GM18511 (cell line): Measurements from ENCODE around the gene HOXC9.

Experiments used
- ATAC-seq: cut with Tn5 transposase; IDR thresholded peaks from one replicate; pipeline ENCODE4 v1.9.1; 2021; ENCODE audit warnings: mild to moderate bottlenecking, moderate library complexity; ENCODE audit not compliant: unreplicated experiment

Gene HOXC9

DNA sequence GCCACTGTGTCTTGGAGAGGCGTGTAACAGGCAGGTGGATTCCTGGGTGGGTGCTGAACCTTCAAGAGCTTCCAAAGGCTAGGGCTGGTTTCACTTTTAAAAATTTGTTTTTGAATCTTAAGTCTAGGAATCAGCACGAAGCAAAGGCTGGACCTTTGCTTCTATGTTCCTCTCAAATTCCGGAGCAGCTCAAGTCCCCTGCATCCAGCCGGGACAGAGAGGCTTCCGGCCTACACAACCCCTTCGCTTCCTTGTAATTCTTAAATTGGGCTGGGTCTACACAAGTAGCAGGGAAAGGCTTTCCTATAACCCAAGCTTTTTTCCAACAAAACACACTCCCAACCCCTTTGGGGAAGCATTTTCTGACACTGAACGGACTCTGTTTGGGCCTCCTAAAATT lies 37.0 kb upstream of the HOXC9 start:
- no peak for ATAC-seq

DNA sequence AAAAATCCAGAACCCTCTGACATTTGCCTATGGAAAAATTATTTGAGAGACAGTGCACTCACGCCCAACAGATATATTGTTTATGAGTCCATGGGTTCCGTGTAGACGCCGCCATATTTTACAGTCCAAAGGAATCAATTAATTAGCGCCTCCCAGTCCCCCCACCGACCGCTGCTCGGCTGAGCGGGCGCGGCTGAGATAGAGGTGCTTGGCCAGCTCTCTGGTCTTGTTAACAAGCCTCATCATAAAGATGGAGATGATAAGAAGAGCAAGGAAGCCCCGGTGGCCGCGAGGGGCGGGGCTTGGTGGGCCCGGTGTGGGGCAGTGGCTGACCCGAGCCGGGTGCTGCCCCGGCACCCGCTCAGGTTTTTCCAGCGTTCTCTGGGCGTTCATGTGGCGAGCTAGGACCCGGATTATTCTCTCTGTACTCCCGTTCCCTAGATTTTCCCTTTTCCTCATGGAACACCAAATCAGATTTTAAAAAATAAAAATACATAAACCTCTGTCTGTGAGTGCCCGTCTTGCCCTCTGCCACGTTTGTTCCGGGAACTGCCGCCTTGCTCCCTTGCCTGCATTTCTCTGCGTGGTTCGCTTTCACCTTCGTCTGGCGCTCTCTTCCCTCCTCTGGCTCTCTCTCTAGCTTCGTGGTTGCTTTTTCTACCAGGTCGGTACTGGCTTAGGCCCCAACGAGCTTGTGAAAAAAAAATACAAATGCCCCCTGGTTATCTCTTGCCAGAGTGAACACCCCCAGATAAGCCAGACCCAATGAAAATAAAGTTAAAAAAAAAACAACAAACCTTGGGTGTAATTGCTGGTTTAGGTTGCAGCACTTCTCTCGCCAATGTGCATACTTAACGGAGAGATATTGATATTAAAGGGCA lies 36.3 kb upstream of the HOXC9 start:
- ATAC-seq, result no peak

DNA sequence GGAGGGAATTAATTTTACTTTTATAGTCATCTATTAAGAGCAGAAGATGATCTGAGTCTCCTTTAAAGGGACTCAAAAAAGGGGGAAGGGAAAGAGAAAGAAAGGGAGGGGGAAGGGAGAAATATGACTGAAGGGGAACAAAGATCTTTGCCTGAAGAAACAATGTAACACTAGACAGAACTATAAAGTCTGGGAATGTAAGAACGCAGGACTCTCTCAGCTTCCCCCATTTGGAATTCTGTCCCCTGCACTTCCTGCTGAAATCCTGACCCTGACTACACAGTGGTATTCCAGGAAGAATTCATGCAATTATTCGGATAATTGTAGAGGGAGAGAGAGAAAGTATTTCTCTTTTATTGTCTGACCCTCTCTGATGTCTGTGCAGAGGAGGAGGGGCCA lies 35.6 kb upstream of the HOXC9 start:
- ATAC-seq, result no peak

DNA sequence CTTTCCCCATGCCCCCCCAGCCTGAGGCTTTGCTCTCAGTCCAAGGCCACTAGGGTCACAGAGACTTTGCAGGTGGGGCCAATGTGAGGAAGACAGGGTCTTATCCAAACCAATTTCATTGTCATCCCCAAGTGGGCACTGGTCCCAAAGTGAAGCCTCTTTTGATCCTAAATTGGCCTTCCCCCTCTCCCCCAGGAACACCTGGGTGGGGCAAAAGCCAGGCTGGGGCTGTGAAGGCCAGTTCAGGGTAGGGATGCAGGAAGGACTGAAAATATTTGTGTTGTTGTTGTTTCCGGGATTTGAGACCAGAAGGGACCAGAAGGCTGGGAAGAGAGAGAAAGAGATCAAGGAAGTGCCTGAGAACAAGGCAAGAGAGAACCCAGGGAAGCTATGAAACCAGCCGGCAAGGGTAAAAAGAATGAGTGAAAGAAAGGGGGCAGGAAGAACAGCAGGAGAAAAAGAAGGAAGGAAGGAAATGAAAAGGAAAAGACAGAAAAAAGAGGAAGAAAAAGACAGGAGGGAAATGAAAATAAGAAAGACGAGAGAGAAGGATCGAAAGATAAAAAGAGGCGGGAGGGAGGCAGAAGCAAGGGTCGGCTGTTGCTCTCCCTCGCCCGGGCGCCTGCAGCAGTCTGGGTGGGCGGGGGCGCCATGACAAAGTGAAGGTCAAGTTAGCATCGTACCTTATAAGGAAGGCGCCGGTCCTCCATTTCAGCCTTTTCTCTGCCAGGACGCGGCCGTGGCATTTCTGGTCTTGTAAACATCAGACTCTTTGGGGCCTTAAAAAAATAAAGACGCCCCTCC lies 34.5 kb upstream of the HOXC9 start:
- ATAC-seq, result no peak

DNA sequence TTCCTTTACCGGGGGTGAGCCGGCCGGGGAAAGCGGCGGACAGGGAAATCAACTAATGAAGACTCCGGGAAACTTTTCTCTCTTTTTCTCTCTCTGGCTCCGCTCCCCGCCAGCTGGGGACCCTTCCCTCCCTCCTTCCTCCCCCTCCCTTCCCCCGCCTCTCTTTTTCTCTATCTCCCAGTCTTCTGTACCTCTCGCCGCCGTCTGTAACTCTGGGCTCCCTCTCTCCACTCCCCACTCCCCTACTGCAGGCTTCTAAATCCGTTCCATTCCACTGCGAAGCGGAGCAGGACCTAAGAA lies 33.9 kb upstream of the HOXC9 start:
- ATAC-seq, result no peak

DNA sequence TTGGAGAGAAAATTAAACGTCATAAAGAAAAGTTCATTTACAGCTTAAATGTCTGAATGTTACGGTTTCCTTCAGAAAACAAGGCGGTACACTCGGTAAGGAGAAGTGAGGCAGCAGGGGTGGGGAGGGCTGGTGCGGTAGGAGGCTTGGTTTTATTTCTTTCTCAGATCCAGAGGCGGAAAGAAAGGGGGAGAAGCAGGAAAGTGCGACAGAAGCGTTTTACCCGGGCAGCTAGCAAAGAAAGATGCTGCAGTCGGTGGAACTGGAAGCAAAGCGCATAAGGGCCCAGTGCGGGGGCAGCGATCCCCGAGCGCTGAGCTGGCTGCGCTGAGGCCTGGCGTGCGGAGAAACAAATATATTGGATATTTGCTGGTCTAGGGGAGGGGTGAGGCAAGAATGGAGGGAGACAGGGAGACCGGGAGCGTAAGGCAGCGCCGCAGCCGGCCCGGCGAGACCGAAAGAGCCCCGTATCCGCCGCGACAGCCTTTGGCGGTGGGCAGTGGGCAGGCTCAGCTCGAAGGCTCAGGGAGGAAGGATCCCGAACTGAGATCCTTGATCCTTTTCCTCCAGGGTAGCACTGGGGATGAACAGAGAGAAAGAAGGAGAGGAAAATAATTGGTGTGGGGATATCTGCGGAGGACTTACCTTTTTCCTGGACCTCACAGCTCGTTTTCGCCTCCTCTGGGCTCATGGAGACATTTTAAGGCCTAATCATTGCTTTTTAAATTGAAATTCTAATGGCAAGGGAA lies 33.4 kb upstream of the HOXC9 start:
- ATAC-seq, result no peak

DNA sequence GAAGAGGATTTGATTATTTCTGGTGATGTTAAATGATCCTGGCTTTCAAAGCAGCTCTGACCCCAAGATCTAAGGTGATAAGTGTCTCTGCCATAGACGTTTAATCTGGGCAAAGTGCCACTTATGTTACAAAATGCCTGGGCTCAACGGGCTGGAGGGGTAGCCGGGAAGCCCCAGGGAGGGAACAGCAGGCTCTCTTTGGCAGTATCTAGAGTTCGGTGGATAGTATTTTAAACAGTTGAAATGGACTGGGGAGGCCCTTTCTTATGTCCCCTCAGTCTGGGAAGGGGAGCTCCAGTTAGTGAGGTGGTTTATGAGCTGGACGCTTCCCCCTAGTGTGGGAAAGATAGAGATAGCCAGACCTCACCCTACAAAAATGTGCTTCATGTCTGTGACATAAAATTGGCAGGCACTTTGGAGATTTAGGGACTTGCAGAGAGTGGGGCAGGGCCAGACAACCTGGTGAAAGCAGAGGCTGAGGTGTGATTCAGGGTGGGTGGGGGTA lies 32.5 kb upstream of the HOXC9 start:
- no peak for ATAC-seq

DNA sequence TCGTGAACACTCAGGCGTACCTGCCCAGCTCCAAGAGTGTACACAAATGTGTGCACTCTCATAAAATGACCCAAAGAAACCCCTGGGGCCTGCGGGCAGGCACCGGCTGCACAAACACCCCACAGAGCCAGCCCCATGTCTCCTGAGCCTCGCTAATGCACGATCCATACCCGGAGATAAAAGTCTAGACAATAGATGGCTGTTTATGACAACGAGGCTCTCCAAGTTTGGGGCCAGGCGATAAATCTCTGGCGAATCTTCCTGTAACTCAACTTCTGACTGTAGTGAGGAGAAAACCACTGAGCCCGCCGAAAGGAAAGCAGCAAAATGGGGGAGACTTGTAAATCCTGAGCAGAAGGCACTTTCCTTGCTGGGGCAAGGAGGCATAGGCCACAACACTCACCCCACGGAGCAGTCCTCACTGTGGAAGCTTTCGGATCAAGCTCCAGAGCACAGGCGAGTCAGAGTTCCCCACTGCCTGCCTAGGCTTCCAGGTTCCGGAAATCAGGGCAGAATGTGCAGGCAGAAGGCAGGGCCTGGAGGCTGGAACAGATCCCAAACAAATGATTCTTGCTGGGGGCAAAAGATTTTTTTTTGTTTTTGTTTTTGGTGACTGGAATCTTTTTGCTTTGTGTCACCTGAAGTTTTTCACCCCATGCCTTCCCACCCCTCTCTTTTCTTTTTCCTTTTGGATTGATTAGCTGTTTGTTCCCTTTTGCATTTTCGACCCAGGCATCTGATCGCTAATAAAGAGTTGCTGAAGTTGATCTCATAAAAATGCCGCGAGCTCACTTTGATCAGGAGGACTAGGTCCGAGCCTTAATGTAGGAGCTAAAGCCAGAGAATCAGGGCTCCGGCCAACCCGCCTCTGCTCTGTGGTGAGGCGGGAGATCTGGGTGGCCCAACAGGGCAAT lies 31.5 kb upstream of the HOXC9 start:
- no peak for ATAC-seq

DNA sequence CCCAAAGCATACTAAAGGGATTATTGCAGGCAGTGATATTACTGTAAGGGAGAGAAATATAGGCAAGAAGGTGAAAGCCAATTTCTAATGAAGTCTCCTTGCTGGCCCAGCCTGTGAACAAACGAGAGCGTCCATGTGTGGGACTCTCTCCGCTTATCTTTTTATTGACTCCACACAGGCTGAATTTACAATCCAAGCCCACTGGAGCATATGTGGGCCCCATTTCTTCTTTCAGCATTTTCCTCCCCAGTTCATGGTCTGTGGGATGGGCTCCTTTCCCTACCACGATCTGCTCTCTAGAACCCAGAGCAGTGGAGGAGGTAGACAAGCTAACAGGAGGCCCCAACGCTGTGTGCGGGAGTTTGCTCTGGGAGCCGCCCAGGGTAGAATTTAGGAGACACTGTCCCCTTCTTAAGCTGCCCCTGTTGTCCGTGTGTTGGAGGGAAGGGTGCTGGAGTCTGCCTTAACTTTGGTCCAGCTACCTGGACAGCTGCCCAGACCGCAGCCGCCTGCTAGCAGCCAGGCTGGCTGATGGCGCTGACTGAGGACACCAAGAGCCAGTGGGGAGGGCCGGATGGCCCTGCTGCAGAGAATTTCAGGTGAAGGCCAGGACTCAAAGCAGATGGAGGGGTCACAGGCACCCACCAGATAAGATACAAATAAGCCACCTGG lies 30.2 kb upstream of the HOXC9 start:
- no peak for ATAC-seq

DNA sequence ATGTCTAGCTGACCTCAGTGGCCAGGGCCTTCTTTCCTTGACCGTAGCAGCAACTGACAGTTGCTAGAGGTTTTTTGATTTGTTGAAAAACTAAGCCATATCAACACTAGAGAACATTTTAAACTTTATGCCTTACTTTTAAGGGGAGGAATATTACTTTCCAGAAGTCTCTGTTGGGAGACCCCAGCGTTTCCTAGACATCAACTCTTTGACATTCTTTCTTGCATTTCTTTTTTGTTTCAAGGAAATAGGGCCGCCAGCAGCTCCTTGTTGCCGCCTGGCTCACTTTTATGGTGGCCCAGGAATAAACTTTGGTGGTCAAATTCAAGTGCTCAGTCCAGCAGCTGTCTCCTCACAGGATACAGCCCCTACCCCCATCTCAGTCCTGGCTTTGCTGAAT lies 29.5 kb upstream of the HOXC9 start:
- no peak for ATAC-seq

DNA sequence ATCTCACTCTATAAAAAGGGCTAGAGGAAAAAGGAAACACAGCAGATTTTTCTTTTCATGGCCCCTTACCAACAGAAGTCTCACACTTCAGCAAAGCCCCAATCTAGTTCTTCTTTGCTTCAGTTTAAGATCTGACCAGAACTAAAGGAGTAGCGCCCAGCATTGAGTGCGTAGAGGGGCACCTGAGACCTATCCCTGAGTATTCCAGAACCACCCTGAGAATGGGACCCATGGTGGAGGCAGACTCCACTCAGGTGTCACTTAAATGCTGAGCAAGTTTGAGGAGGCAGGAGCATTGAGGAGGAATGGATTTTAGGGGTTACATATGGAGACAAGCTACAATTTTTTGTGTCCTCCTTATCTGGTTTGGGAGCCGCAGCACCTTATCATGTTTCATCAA lies 28.8 kb upstream of the HOXC9 start:
- ATAC-seq, result no peak

DNA sequence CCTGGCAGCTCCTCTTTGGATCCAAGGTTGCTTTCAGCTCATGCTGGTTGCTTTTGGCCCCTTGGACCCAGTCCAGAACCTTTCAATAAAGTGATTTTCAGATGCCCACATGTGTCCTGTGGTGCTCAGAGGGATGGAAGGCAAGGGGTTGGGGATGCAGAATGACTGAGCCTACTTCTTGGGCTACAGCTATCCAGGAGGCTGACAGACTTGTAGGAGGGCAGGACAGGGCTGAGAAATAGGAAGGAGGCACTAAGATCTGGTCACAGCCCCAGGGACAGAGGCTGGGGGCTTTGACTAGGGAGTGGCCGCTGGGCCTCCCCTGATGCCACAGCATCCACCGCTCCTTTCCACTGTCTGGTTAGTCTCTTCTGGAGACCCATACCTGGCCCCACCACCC lies 28.3 kb upstream of the HOXC9 start:
- ATAC-seq, result no peak

DNA sequence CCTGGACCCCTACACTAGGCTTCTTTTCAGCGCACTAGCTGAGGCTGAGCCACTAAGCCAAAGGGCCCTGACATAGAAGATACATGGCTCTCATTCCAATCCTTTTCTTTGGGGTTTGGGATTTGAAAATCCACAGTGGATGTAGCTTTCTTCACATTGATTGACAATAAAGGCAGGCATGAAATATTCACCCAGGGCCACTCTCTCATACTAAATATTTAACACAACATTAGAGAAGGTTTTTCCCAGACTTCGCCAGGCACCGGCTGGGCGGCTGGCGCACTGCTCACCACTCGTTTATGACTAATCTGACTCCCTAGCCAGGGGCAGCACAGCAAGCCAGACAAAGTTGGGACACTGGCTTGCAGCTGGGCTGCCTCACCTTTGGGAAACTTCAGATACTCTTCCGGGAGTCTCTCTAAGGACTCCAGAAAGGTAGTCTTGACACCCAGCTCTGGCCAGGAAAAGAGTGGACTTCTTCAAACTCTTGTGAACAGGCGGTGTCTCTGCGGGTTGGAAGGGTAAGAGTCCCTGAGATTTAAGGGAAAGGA lies 27.7 kb upstream of the HOXC9 start:
- no peak for ATAC-seq

DNA sequence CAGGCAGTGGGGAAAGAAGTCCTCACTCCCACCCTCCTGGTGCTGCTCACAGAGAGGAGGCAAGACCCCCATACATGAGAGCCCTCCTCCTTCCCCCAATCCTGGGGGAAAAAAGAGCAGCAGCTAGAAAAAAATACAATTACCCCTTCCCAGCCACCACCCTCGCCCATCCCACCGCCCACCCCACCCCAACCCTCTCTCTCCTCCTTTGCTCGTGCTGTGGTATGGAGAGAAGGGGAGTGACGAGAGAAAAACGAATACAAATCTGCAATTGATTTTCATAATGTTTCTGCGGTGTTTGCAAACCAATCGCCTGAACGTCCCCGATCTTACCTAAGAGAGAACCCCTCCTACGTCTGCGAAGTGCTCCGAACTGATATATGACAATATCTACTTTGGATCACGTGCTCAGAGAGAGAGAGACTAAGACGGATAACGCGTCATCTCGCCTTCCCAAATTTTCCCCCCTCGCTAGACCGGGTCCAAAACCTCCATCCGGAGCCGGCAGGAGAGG lies 27.2 kb upstream of the HOXC9 start, which contains the start of gene HOXC11:
HOXC11 (plus strand) TSS at position 405 of the 514 bp plus-strand sequence. CDS start 116 bp downstream, outside the sequence.
- ATAC-seq, result no peak

DNA sequence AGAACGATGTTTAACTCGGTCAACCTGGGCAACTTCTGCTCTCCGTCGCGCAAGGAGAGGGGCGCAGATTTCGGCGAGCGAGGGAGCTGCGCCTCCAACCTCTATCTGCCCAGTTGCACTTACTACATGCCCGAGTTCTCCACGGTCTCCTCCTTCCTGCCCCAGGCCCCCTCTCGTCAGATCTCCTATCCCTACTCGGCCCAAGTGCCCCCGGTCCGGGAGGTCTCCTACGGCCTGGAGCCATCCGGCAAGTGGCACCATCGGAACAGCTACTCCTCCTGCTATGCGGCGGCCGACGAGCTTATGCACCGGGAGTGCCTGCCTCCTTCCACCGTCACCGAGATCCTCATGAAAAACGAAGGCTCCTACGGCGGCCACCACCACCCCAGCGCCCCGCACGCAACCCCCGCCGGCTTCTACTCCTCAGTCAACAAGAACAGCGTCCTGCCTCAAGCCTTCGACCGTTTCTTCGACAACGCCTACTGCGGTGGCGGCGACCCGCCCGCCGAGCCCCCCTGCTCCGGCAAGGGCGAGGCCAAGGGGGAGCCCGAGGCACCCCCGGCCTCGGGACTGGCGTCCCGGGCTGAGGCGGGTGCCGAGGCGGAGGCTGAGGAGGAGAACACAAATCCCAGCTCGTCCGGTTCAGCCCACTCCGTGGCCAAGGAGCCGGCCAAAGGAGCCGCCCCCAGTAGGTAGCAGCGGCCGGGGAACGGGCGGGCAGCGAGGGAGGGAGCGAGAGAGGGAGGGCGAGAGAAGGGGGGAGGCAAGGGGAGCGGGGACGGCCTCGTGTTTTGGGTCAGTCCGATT lies 26.5 kb upstream of the HOXC9 start:
- no peak for ATAC-seq

DNA sequence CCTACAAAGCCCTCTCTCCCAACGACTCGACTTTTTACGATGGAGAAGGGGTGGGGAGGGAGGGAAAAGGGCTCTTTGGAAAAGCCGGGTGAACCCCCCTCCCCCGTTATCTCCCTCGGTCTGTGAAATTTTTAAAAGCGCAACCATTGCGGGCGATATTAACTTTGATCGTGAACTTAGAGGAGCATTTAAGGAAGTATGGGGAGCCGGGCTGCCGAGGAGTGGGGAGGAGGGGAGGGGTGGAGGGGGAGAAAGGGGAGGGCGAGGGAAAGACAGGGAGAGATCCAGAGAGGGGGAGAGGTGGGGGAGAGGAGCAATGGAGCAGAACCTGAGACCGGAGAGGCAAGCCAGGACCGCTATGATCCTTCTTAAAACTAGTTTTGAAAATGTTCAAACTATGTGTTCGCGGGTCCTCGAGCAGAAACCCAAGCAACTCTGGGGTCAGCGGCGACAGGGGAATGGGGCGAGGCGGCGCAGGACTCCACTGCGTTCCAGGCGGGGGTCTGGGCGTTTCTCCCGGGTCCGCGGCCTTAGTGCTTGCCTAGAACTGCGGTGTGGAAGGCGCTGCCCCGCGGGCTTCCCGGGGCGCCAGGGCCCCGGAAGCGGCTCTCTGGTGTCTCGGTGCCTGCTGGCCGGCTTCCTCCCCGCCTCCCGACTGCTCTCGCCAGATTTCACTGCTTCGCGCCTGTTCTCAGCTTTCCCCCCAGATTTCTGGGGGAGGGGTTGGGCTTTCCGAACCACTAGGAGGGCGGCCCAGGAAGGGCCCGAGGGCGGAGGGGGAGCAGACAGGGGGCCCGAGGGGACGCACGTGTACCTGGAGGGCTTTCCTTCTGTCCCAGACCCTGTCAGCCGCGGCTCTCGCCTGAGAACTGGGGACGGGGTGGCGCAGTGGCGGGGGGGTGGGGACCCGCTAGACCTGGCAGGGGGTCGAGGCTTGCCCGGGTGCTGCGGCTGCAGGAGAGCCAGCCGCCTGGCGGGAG lies 25.6 kb upstream of the HOXC9 start, which contains the start of gene HOTAIR:
HOTAIR (minus strand) TSS at position 871 of the 980 bp plus-strand sequence.
- ATAC-seq, result no peak

DNA sequence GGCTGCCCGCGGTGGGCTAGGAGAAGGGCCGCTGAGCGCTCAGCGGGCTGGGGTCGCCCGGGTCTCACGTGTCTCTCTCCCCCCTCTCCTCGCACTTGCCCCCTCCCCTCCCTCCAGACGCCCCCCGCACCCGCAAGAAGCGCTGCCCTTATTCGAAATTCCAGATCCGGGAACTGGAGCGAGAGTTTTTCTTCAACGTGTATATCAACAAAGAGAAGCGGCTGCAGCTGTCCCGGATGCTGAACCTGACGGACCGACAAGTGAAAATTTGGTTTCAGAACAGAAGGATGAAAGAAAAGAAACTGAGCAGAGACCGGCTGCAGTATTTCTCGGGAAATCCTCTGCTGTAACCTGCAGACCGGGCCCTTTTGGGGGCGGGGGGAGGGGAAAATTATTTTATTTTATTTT lies 24.9 kb upstream of the HOXC9 start:
- ATAC-seq, result no peak
